ENCODE results near the gene DHRS7B.

DHRS7B gene

DNA sequence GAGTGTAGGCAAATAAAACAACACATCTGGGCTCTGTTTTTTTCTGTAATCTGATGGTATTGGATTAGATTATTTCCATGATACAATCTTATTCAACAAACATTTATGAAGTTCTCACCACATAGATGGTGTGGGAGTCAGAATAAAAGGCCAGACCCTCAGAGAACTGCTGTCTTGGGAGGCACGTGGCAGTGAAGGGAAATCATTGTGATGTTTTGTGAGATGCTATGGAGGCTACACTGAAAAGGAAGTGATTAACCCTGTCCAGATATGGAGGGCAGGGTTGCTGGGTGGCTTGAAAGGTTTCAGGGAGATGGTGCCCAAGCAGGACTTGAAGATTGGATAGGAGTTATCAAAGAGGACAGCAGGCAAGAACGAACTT is 35.6 kb downstream of the DHRS7B start:
- H3K4me1 ChIP-seq (ENCODE audit: control extremely low read depth in 1 of 4, control insufficient read depth in 4 of 4, insufficient read depth in 4 of 4, low read length in 3 of 4) = no peaks in the 10 kb centered on the region
- ChIA-PET CTCF (no interaction called here), POLR2A (no interaction called here)
- peaks cover 0 to 2% (median 0%) of the 10 kb centered on the region in 5 experiments for H3K9me3 ChIP-seq (ENCODE audit: control extremely low read depth in 1 of 5, control insufficient read depth in 4 of 5, insufficient read depth in 2 of 5, low read depth in 1 of 5, low read length in 4 of 5)
- H3K27ac ChIP-seq (ENCODE audit: insufficient read depth in 1 of 2, low read depth in 1 of 2, low read length in 2 of 2, poor library complexity in 1 of 2, severe bottlenecking in 2 of 2) = no peak overlapping the region
- no peaks in the 10 kb centered on the region for H3K27me3 ChIP-seq (replicated peaks in 2 of 5; ENCODE audit: control insufficient read depth in 4 of 5, insufficient read depth in 5 of 5, low read length in 4 of 5)
- no peak overlapping the region for H3K4me3 ChIP-seq (ENCODE audit: control insufficient read depth in 1 of 7, extremely low read depth in 1 of 7, insufficient read depth in 4 of 7, low read depth in 2 of 7, low read length in 6 of 7)
- DNase-seq = no peak
- H3K36me3 ChIP-seq (ENCODE audit: control insufficient read depth in 4 of 4, insufficient read depth in 4 of 4, low read length in 3 of 4) = no peaks in the 10 kb centered on the region
- 70% methylated on average over 1 of the region's 2 CpGs for WGBS (ENCODE audit: insufficient coverage)

- no peaks in the 10 kb centered on the region for H3K36me3 ChIP-seq (ENCODE audit: control insufficient read depth in 4 of 4, insufficient read depth in 4 of 4, low read length in 3 of 4)
- 100% methylated on average over 1 of the region's 6 CpGs for WGBS (ENCODE audit: insufficient coverage)
- no peak for DNase-seq
- H3K4me3 ChIP-seq (ENCODE audit: control insufficient read depth in 1 of 7, extremely low read depth in 1 of 7, insufficient read depth in 4 of 7, low read depth in 2 of 7, low read length in 6 of 7) = no peak overlapping the region
- no peaks in the 10 kb centered on the region for H3K4me1 ChIP-seq (ENCODE audit: control extremely low read depth in 1 of 4, control insufficient read depth in 4 of 4, insufficient read depth in 4 of 4, low read length in 3 of 4)
- H3K27ac ChIP-seq (ENCODE audit: insufficient read depth in 1 of 2, low read depth in 1 of 2, low read length in 2 of 2, poor library complexity in 1 of 2, severe bottlenecking in 2 of 2) = no peak overlapping the region
- H3K27me3 ChIP-seq (replicated peaks in 2 of 5; ENCODE audit: control insufficient read depth in 4 of 5, insufficient read depth in 5 of 5, low read length in 4 of 5) = no peaks in the 10 kb centered on the region
- ChIA-PET CTCF (interaction anchor here (0.9 to 1.3 kb wide), 4 partner anchors 8 to 44 kb away, joined by 3 to 4 read pairs (median 3); no protein-coding TSS in a partner anchor), POLR2A (interaction anchor here (0.6 kb wide), 1 partner anchor 129 kb away, joined by 3 read pairs; no protein-coding TSS in a partner anchor)
- no peaks in the 10 kb centered on the region for H3K9me3 ChIP-seq (ENCODE audit: control extremely low read depth in 1 of 5, control insufficient read depth in 4 of 5, insufficient read depth in 2 of 5, low read depth in 1 of 5, low read length in 4 of 5)
Measured at GRCh38 chr17:21163101-21163500, 36.3 kb downstream of the DHRS7B start.

DNA sequence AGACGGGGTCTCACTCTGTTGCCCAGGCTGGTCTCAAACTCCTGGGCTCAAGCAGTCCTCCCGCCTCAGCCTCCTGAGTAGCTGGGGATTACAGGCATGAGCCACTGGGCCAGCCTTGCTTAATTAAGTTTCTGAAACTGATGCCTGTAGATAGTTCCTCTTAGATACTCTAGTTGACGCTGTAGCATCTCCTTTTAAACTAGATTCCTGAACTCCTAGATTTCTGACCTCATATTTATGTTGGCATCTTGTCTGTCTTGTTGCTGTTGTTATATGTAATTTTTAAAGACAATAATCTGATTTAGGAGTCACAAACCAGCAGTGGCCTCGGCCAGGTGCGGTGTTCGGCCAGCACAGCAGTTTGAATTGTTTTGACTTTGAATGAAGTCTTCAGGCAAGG is 37.5 kb downstream of the DHRS7B start:
- Histone ChIP-seq H3K27ac (ENCODE audit: insufficient read depth in 1 of 2, low read depth in 1 of 2, low read length in 2 of 2, poor library complexity in 1 of 2, severe bottlenecking in 2 of 2) (no peak overlapping the region), H3K4me1 (ENCODE audit: control extremely low read depth in 1 of 4, control insufficient read depth in 4 of 4, insufficient read depth in 4 of 4, low read length in 3 of 4) (no peaks in the 10 kb centered on the region), H3K4me3 (ENCODE audit: control insufficient read depth in 1 of 7, extremely low read depth in 1 of 7, insufficient read depth in 4 of 7, low read depth in 2 of 7, low read length in 6 of 7) (no peak overlapping the region), H3K36me3 (ENCODE audit: control insufficient read depth in 4 of 4, insufficient read depth in 4 of 4, low read length in 3 of 4) (peaks cover 0 to 3% (median 0%) of the 10 kb centered on the region in 4 experiments), H3K9me3 (ENCODE audit: control extremely low read depth in 1 of 5, control insufficient read depth in 4 of 5, insufficient read depth in 2 of 5, low read depth in 1 of 5, low read length in 4 of 5) (no peaks in the 10 kb centered on the region), H3K27me3 (replicated peaks in 2 of 5; ENCODE audit: control insufficient read depth in 4 of 5, insufficient read depth in 5 of 5, low read length in 4 of 5) (no peaks in the 10 kb centered on the region)
- no peak for DNase-seq
- ChIA-PET POLR2A (no interaction called here), CTCF (interaction anchor here (0.9 to 1.3 kb wide), 4 partner anchors 9 to 44 kb away, joined by 3 to 4 read pairs (median 3); no protein-coding TSS in a partner anchor)
- WGBS (ENCODE audit: insufficient coverage) = 90% methylated on average over 5 of the region's 6 CpGs

GRCh38 chr17:21164620-21165019 is 37.9 kb downstream of the DHRS7B start:
- Histone ChIP-seq H3K4me1 (ENCODE audit: control extremely low read depth in 1 of 4, control insufficient read depth in 4 of 4, insufficient read depth in 4 of 4, low read length in 3 of 4) (no peaks in the 10 kb centered on the region), H3K9me3 (ENCODE audit: control extremely low read depth in 1 of 5, control insufficient read depth in 4 of 5, insufficient read depth in 2 of 5, low read depth in 1 of 5, low read length in 4 of 5) (no peaks in the 10 kb centered on the region), H3K4me3 (ENCODE audit: control insufficient read depth in 1 of 7, extremely low read depth in 1 of 7, insufficient read depth in 4 of 7, low read depth in 2 of 7, low read length in 6 of 7) (no peak overlapping the region), H3K36me3 (ENCODE audit: control insufficient read depth in 4 of 4, insufficient read depth in 4 of 4, low read length in 3 of 4) (peaks cover 0 to 3% (median 0%) of the 10 kb centered on the region in 4 experiments), H3K27ac (ENCODE audit: insufficient read depth in 1 of 2, low read depth in 1 of 2, low read length in 2 of 2, poor library complexity in 1 of 2, severe bottlenecking in 2 of 2) (no peak overlapping the region), H3K27me3 (replicated peaks in 2 of 5; ENCODE audit: control insufficient read depth in 4 of 5, insufficient read depth in 5 of 5, low read length in 4 of 5) (no peaks in the 10 kb centered on the region)
- ChIA-PET CTCF (no interaction called here), POLR2A (no interaction called here)
- DNase-seq = no peak
- 94% methylated on average over 2 of the region's 5 CpGs for WGBS (ENCODE audit: insufficient coverage)

- no peak overlapping the region for H3K4me3 ChIP-seq (ENCODE audit: control insufficient read depth in 1 of 7, extremely low read depth in 1 of 7, insufficient read depth in 4 of 7, low read depth in 2 of 7, low read length in 6 of 7)
- peaks cover 0 to 4% (median under 1%) of the 10 kb centered on the region in 4 experiments for H3K4me1 ChIP-seq (ENCODE audit: control extremely low read depth in 1 of 4, control insufficient read depth in 4 of 4, insufficient read depth in 4 of 4, low read length in 3 of 4)
- POLR2A ChIA-PET = no interaction called here
- WGBS (ENCODE audit: insufficient coverage) = 100% methylated on average over 10 of the region's 11 CpGs
- DNase-seq = no peak
- CTCF ChIA-PET = interaction anchor here (0.8 to 0.9 kb wide), 2 partner anchors 11 to 47 kb away, joined by 3 read pairs; no protein-coding TSS in a partner anchor
- H3K9me3 ChIP-seq (ENCODE audit: control extremely low read depth in 1 of 5, control insufficient read depth in 4 of 5, insufficient read depth in 2 of 5, low read depth in 1 of 5, low read length in 4 of 5) = no peaks in the 10 kb centered on the region
- no peak overlapping the region for H3K27ac ChIP-seq (ENCODE audit: insufficient read depth in 1 of 2, low read depth in 1 of 2, low read length in 2 of 2, poor library complexity in 1 of 2, severe bottlenecking in 2 of 2)
- no peaks in the 10 kb centered on the region for H3K27me3 ChIP-seq (replicated peaks in 2 of 5; ENCODE audit: control insufficient read depth in 4 of 5, insufficient read depth in 5 of 5, low read length in 4 of 5)
- peaks cover 0 to 3% (median 0%) of the 10 kb centered on the region in 4 experiments for H3K36me3 ChIP-seq (ENCODE audit: control insufficient read depth in 4 of 4, insufficient read depth in 4 of 4, low read length in 3 of 4)
Measured at GRCh38 chr17:21165922-21166594, 39.3 kb downstream of the DHRS7B start.

DNA sequence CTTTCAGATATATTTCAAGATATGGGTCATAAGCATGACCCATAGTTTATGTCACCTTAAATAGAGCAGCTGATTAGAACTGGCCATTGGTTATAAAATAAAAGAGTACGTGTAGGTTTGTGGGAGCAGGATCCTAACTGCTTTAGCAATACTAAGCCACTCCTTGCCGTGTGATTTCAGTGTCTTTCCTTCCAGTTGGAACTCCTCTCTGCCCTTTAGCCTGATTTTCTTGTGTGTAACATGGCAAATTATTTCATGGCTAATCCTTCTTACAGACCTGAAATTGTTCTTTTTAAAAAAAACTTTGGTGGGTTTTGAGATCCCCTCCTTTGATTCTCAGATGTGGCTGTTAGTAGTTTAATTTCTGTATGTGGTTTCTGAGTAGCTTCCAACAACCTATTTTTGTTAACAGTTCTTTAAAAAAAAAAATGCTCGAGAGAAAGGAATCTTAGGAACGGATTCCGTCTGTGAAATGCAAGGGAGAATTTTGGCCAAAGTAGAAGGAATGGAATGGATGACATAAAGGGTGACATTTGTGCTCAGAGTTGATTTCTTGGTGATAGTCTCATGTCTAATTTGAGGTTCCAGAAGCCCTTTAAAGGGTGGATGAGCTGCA is 39.9 kb downstream of the DHRS7B start:
- WGBS (ENCODE audit: insufficient coverage) = 92% methylated on average over 3 of the region's 5 CpGs
- H3K27ac ChIP-seq (ENCODE audit: insufficient read depth in 1 of 2, low read depth in 1 of 2, low read length in 2 of 2, poor library complexity in 1 of 2, severe bottlenecking in 2 of 2) = no peak overlapping the region
- H3K36me3 ChIP-seq (ENCODE audit: control insufficient read depth in 4 of 4, insufficient read depth in 4 of 4, low read length in 3 of 4) = peaks cover 0 to 3% (median 0%) of the 10 kb centered on the region in 4 experiments
- POLR2A ChIA-PET = no interaction called here
- H3K27me3 ChIP-seq (replicated peaks in 2 of 5; ENCODE audit: control insufficient read depth in 4 of 5, insufficient read depth in 5 of 5, low read length in 4 of 5) = no peaks in the 10 kb centered on the region
- H3K4me3 ChIP-seq (ENCODE audit: control insufficient read depth in 1 of 7, extremely low read depth in 1 of 7, insufficient read depth in 4 of 7, low read depth in 2 of 7, low read length in 6 of 7) = no peak overlapping the region
- no peak for DNase-seq
- H3K9me3 ChIP-seq (ENCODE audit: control extremely low read depth in 1 of 5, control insufficient read depth in 4 of 5, insufficient read depth in 2 of 5, low read depth in 1 of 5, low read length in 4 of 5) = no peaks in the 10 kb centered on the region
- H3K4me1 ChIP-seq (ENCODE audit: control extremely low read depth in 1 of 4, control insufficient read depth in 4 of 4, insufficient read depth in 4 of 4, low read length in 3 of 4) = peaks cover 0 to 4% (median 2%) of the 10 kb centered on the region in 4 experiments
- CTCF ChIA-PET = interaction anchor here (0.8 to 0.9 kb wide), 3 partner anchors 12 to 47 kb away, joined by 3 read pairs; no protein-coding TSS in a partner anchor

DNA sequence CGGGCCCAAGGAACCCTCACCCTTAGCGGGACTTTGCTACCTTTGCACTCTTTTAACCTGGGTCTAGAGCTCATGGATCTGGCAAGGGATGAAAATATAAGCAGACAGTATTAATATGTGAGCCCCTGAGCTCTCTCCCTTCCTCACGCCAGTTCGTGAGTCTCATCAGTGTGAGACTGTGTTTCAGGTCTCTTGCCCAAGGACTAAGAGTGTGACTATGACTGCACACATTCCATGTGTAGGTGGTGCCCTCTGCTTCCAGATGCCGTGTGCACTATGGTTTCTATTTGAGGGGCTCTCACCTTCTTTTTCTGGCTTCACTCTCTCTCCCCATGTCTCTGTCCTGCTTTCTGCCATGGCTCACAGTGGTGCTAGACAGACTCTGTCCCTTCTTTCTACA is 40.5 kb downstream of the DHRS7B start:
- no peak overlapping the region for H3K4me3 ChIP-seq (ENCODE audit: control insufficient read depth in 1 of 7, extremely low read depth in 1 of 7, insufficient read depth in 4 of 7, low read depth in 2 of 7, low read length in 6 of 7)
- ChIA-PET CTCF (interaction anchor here (0.9 kb wide), 1 partner anchor 23 kb away, joined by 3 read pairs; no protein-coding TSS in a partner anchor), POLR2A (no interaction called here)
- peaks cover 0 to 4% (median 1%) of the 10 kb centered on the region in 4 experiments for H3K36me3 ChIP-seq (ENCODE audit: control insufficient read depth in 4 of 4, insufficient read depth in 4 of 4, low read length in 3 of 4)
- H3K27me3 ChIP-seq (replicated peaks in 2 of 5; ENCODE audit: control insufficient read depth in 4 of 5, insufficient read depth in 5 of 5, low read length in 4 of 5) = no peaks in the 10 kb centered on the region
- DNase-seq = no peak
- H3K9me3 ChIP-seq (ENCODE audit: control extremely low read depth in 1 of 5, control insufficient read depth in 4 of 5, insufficient read depth in 2 of 5, low read depth in 1 of 5, low read length in 4 of 5) = no peaks in the 10 kb centered on the region
- no peak overlapping the region for H3K27ac ChIP-seq (ENCODE audit: insufficient read depth in 1 of 2, low read depth in 1 of 2, low read length in 2 of 2, poor library complexity in 1 of 2, severe bottlenecking in 2 of 2)
- H3K4me1 ChIP-seq (ENCODE audit: control extremely low read depth in 1 of 4, control insufficient read depth in 4 of 4, insufficient read depth in 4 of 4, low read length in 3 of 4) = peaks cover 0 to 4% (median 2%) of the 10 kb centered on the region in 4 experiments
- WGBS (ENCODE audit: insufficient coverage) = 94% methylated on average over 4 of the region's 5 CpGs
